Renal cortical epithelial cell (primary cell): ENCODE data around the gene GPR156. TPM values are rescaled to one million over a fixed set of nuclear protein-coding genes. Genes with fewer than 3 reads are reported as not detected.
"Not testable (repeated sequence)": the region's sequence is repeated elsewhere in the genome, so short reads cannot be mapped to it uniquely, and the experiment has no call there.

Experiments
- DNase-seq: peaks from one replicate; pipeline ENCODE4 v3.0.0-alpha.2; 2011; ENCODE audit warnings: low read depth
- total RNA-seq: library from RNA; depleted of rRNA; stranded (reverse); fragments of >200 nt; gene quantifications from 2 replicates; pipeline ENCODE4 v1.2.3, GENCODE V29; 2014

GPR156 gene
- total RNA-seq, 1 donor from 2014 or later: 0.99 TPM

- peak; percentile 99 for DNase-seq
Measured at GRCh38 chr3:120160050-120160449, 125.0 kb downstream of the GPR156 start.

- no peak for DNase-seq
Measured at GRCh38 chr3:120157681-120158080, 127.3 kb downstream of the GPR156 start.

GRCh38 chr3:120157113-120157512 is 127.9 kb downstream of the GPR156 start:
- DNase-seq: no peak

GRCh38 chr3:120156699-120157098 is 128.3 kb downstream of the GPR156 start:
- no peak for DNase-seq

GRCh38 chr3:120155694-120156093 is 129.3 kb downstream of the GPR156 start:
- DNase-seq: not testable (repeated sequence)

- no peak for DNase-seq
Measured at GRCh38 chr3:120155108-120155507, 129.9 kb downstream of the GPR156 start.

- DNase-seq: peak; percentile 96
Measured at GRCh38 chr3:120153294-120153693, 131.7 kb downstream of the GPR156 start.

- DNase-seq: no peak
Measured at GRCh38 chr3:120151791-120152190, 133.2 kb downstream of the GPR156 start.

- DNase-seq: no peak
Measured at GRCh38 chr3:120148187-120148949, 136.7 kb downstream of the GPR156 start.

- no peak for DNase-seq
Measured at GRCh38 chr3:120147072-120147871, 137.8 kb downstream of the GPR156 start.

- DNase-seq: peak; percentile 95
Measured at GRCh38 chr3:120145542-120146285, 139.3 kb downstream of the GPR156 start.

GRCh38 chr3:120144267-120144666 is 140.8 kb downstream of the GPR156 start:
- DNase-seq: peak; percentile 90

GRCh38 chr3:120143676-120144075 is 141.3 kb downstream of the GPR156 start:
- no peak for DNase-seq

GRCh38 chr3:120142236-120142635 is 142.8 kb downstream of the GPR156 start:
- no peak for DNase-seq

GRCh38 chr3:120140098-120140742 is 144.8 kb downstream of the GPR156 start:
- DNase-seq: no peak

GRCh38 chr3:120139140-120139539 is 145.9 kb downstream of the GPR156 start:
- DNase-seq: no peak

- DNase-seq: no peak
Measured at GRCh38 chr3:120137548-120137947, 147.5 kb downstream of the GPR156 start.

- DNase-seq: no peak
Measured at GRCh38 chr3:120130656-120131055, 154.4 kb downstream of the GPR156 start.

GRCh38 chr3:120129718-120130513 is 155.1 kb downstream of the GPR156 start:
- no peak for DNase-seq

- DNase-seq: no peak
Measured at GRCh38 chr3:120129051-120129450, 156.0 kb downstream of the GPR156 start.

- no peak for DNase-seq
Measured at GRCh38 chr3:120125992-120126391, 159.0 kb downstream of the GPR156 start.
